NCI-H2227 (cell line): ENCODE measurements around the gene PLN.

ENCODE experiments used
- DNase-seq: peaks from one replicate; lab custom pipeline; 2025; ENCODE audit not compliant: unreplicated experiment; lab: John Stamatoyannopoulos, UW

PLN gene

GRCh38 chr6:118578617-118579016 is 30.5 kb downstream of the PLN start:
- no peak for DNase-seq

GRCh38 chr6:118579786-118580185 is 31.7 kb downstream of the PLN start:
- no peak for DNase-seq

GRCh38 chr6:118580585-118581419 is 32.7 kb downstream of the PLN start:
- DNase-seq, result peak; percentile 65

- no peak for DNase-seq
Observed at GRCh38 chr6:118581489-118581959, 33.4 kb downstream of the PLN start.

GRCh38 chr6:118584911-118585310 is 36.8 kb downstream of the PLN start:
- DNase-seq, result no peak

GRCh38 chr6:118586746-118587485 is 38.8 kb downstream of the PLN start:
- no peak for DNase-seq

- no peak for DNase-seq
Observed at GRCh38 chr6:118588626-118589025, 40.5 kb downstream of the PLN start.

- DNase-seq, result no peak
Observed at GRCh38 chr6:118589186-118589585, 41.1 kb downstream of the PLN start.

- DNase-seq, result no peak
Observed at GRCh38 chr6:118589649-118590365, 41.7 kb downstream of the PLN start.

GRCh38 chr6:118591897-118592296 is 43.8 kb downstream of the PLN start:
- DNase-seq, result no peak

GRCh38 chr6:118594877-118595276 is 46.8 kb downstream of the PLN start:
- DNase-seq, result no peak

- no peak for DNase-seq
Observed at GRCh38 chr6:118596774-118597320, 48.8 kb downstream of the PLN start.

GRCh38 chr6:118597636-118598035 is 49.5 kb downstream of the PLN start:
- DNase-seq, result no peak

- no peak for DNase-seq
Observed at GRCh38 chr6:118598324-118598723, 50.2 kb downstream of the PLN start.

- no peak for DNase-seq
Observed at GRCh38 chr6:118602300-118602699, 54.2 kb downstream of the PLN start.

GRCh38 chr6:118603372-118603771 is 55.3 kb downstream of the PLN start:
- DNase-seq, result no peak

- no peak for DNase-seq
Observed at GRCh38 chr6:118606268-118606667, 58.2 kb downstream of the PLN start.

GRCh38 chr6:118606858-118607257 is 58.8 kb downstream of the PLN start:
- DNase-seq, result no peak
